ENCODE data around the gene SUMO4.

Gene SUMO4

DNA sequence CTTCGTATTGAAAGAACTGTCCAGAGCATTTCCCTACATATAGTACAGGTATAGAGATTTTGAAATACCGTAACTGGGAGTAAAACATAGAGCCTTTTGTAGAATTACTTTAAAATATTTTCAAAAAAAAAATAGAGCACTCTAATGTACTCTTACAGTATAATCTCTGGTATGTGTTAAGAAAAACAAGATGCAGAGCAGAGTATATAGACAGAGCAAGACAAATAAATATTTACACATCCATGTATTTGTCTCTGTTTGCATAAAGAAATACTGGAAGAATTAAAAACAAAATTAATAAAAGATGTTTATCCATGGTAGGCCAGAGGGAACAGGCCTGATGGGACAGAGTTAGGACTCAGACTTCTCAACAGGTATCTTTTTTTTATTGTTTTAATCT, 28.0 kb upstream of the SUMO4 start:
- no peak for DNase-seq (ENCODE audit: extremely low read depth, low read depth)
- TF ChIP-seq, protein P1, sequence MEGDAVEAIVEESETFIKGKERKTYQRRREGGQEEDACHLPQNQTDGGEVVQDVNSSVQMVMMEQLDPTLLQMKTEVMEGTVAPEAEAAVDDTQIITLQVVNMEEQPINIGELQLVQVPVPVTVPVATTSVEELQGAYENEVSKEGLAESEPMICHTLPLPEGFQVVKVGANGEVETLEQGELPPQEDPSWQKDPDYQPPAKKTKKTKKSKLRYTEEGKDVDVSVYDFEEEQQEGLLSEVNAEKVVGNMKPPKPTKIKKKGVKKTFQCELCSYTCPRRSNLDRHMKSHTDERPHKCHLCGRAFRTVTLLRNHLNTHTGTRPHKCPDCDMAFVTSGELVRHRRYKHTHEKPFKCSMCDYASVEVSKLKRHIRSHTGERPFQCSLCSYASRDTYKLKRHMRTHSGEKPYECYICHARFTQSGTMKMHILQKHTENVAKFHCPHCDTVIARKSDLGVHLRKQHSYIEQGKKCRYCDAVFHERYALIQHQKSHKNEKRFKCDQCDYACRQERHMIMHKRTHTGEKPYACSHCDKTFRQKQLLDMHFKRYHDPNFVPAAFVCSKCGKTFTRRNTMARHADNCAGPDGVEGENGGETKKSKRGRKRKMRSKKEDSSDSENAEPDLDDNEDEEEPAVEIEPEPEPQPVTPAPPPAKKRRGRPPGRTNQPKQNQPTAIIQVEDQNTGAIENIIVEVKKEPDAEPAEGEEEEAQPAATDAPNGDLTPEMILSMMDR (IDR thresholded peaks at IDR 0.05; ENCODE audit: low read depth, low read length, missing control alignments) = no peak
- no peak overlapping the region for H3K4me3 ChIP-seq (replicated peaks; ENCODE audit: low read depth, low read length)

DNA sequence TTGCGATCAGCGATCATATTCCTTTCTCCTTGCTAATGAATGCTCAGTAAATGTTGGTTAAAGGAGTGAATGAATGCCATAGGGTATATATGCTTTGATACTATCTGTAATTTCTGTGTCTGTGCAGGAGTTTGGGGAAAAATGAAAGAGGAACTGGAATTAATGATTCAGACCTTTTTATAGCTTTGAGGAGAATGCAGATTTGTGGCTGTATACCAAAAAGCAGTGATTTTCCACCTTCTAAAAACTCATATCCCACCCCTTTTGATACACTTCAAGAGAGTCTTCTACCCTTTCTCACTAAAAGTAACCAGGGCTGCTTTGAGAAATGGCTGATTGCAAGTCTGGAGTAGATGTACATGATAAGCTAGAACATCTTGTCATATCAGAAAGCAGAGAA, 26.6 kb upstream of the SUMO4 start:
- DNase-seq (ENCODE audit: extremely low read depth, low read depth) = no peak
- TF ChIP-seq, protein P1 (IDR thresholded peaks at IDR 0.05; ENCODE audit: low read depth, low read length, missing control alignments) = no peak

DNA sequence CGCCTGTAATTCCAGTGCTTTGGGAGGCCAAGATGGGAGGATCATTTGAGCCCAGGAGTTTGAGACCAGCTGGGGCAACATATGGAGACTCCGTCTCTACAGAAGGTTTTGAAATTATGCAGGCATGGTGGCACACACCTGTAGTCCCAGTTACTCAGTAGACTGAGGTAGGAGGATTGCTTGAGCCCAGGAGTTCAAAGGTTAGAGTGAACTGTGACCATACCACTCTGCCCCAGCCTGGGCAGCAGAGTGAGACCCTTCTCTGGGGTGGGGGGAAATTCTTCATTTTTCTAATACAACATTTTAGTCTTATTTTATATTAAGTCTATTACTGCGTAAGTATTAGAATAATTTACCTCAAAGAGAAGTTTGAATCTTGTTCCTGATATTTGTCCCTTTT, 20.1 kb upstream of the SUMO4 start:
- DNase-seq (ENCODE audit: extremely low read depth, low read depth) = no peak
- H3K4me3 ChIP-seq (replicated peaks; ENCODE audit: low read depth, low read length) = no peak overlapping the region
- TF ChIP-seq, protein P1 (IDR thresholded peaks at IDR 0.05; ENCODE audit: low read depth, low read length, missing control alignments) = no peak

More for the DNA sequence above, 26.6 kb upstream of the SUMO4 start:
- no peak overlapping the region for H3K4me3 ChIP-seq (replicated peaks; ENCODE audit: low read depth, low read length)

DNA sequence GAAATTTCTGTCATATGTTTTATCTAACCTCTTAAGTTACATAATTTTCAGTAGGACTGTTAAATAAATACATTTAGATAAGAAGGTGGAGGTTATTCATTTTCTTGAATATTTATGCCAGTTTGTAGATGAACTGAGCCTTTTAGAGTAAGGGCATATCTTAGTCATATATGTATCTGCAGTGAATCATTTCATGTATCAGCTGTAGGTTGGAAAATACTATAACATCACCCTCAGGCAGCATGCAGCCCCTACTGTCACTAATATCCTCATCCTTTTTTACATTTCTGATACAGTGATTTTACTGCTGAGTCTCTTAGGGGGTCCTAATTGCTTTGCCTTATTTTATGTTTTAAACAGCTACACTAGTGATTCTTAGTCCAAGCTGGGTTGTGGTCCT, 19.5 kb upstream of the SUMO4 start:
- DNase-seq (ENCODE audit: extremely low read depth, low read depth) = no peak
- TF ChIP-seq, protein P1 (IDR thresholded peaks at IDR 0.05; ENCODE audit: low read depth, low read length, missing control alignments) = no peak
- H3K4me3 ChIP-seq (replicated peaks; ENCODE audit: low read depth, low read length) = no peak overlapping the region

DNA sequence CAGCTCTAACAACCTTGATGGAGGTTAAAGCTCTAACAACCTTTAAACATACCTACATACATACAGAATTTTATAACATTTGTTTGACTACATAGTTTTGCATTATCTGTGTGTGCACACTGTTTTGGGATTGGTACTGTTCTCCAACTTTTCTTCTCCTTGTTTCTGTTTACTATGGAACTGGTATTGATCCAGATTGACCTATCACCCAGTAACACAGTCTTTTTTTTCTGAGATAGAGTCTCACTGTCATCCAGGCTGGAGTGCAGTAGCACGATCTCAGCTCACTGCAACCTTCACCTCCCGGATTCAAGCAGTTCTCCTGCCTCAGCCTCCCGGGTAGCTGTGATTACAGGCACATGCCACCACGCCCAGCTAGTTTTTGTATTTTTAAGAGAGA, 16.7 kb upstream of the SUMO4 start:
- H3K4me3 ChIP-seq (replicated peaks; ENCODE audit: low read depth, low read length) = no peak overlapping the region
- DNase-seq (ENCODE audit: extremely low read depth, low read depth) = no peak
- TF ChIP-seq, protein P1 (IDR thresholded peaks at IDR 0.05; ENCODE audit: low read depth, low read length, missing control alignments) = no peak

DNA sequence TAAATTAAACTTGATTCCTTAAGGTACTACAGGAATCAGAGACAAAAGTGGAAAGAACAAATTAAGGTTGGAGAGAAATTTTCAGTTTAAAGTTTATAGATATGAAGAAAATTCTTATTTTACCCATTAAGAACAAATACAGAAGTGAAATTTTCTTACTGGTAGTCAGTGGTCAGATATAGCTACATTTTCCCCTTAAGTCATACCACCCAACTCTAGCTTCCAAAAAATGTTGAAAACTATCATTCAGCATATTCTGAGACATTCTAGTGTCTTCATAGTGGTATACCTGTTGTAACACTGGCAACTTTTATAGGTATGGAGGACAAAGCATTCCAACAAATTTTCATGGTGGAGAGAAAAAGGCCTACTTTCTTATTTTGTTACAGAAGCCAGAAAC, 15.6 kb upstream of the SUMO4 start:
- no peak for DNase-seq (ENCODE audit: extremely low read depth, low read depth)
- no peak overlapping the region for H3K4me3 ChIP-seq (replicated peaks; ENCODE audit: low read depth, low read length)
- TF ChIP-seq, protein P1 (IDR thresholded peaks at IDR 0.05; ENCODE audit: low read depth, low read length, missing control alignments) = no peak

DNA sequence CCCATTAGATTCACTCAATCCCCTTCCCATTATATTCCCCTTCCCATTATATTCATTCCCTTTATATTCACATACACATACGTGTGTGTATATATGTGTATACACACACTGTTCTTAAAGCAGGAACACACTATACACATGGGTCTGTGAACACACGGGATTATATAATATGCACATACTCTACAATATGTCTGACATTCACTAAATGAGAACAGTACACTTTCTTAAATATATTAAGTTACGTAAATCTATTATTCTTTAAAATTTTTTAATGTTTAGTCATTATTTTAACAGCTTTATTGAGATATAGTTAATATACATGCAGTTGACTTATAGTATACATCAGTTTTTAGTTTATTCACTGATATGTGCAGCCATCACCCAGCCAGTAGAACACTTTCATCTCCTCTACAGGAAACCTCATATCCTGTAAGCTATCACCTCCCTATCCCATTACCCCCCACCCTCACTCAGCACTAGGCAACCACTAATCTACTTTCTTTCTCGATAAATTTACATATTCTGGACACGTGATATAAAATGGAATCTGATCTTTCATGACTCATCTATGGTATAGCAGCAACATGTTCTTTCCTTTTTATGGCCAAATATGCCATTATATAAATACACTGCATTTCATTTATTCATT, 13.9 kb upstream of the SUMO4 start:
- TF ChIP-seq, protein P1 (IDR thresholded peaks at IDR 0.05; ENCODE audit: low read depth, low read length, missing control alignments) = no peak
- no peak for DNase-seq (ENCODE audit: extremely low read depth, low read depth)
- no peak overlapping the region for H3K4me3 ChIP-seq (replicated peaks; ENCODE audit: low read depth, low read length)

Measured in HFF-Myc (cell line).